Ishikawa (cell line): ENCODE data around the gene SLC25A48.

Source experiments
- CEBPB ChIP-seq: IDR thresholded peaks from 2 replicates; pipeline ENCODE4 v1.6.1; 2012
- EP300 ChIP-seq: IDR thresholded peaks from 2 replicates; pipeline ENCODE4 v1.6.1; 2012; ENCODE audit warnings: borderline replicate concordance
- MAX ChIP-seq: IDR thresholded peaks from 2 replicates; pipeline ENCODE4 v1.6.1; 2012
- REST ChIP-seq: IDR thresholded peaks from 2 replicates; pipeline ENCODE4 v1.6.1; 2012; ENCODE audit warnings: low read depth, mild to moderate bottlenecking
- TAF1 ChIP-seq: IDR thresholded peaks from 2 replicates; pipeline ENCODE4 v1.6.1; 2012; ENCODE audit warnings: low read depth, mild to moderate bottlenecking
- TCF12 ChIP-seq: IDR thresholded peaks from 2 replicates; pipeline ENCODE4 v1.6.1; 2012; ENCODE audit warnings: low read depth
- YY1 ChIP-seq: IDR thresholded peaks from 2 replicates; pipeline ENCODE4 v1.6.1; 2012; ENCODE audit warnings: low read depth

- TF ChIP-seq EP300 (no peak), TAF1 (no peak), YY1 (no peak), TCF12 (no peak), REST (no peak), CEBPB (no peak), MAX (no peak)
Observed at GRCh38 chr5:135835766-135836165, 1.3 kb downstream of the SLC25A48 start.
